Measurements from ENCODE around the gene ZMIZ2. TPM values are rescaled to one million over a fixed set of nuclear protein-coding genes. Genes with fewer than 3 reads are reported as not detected.
"Not testable (repeated sequence)": the region's sequence is repeated elsewhere in the genome, so short reads cannot be mapped to it uniquely, and the experiment has no call there.

Gene ZMIZ2
- polyA plus RNA-seq, 1 donor (not counting 4 experiments of a cell fraction or from before 2014, with no cell fraction given) = 3.2 TPM

GRCh38 chr7:44772867-44773266, 24.2 kb downstream of the ZMIZ2 start:
- Histone ChIP-seq H3K27me3 (ENCODE audit: control insufficient read depth, extremely low read depth, insufficient read depth, low read length) (no peaks in the 10 kb centered on the region), H4K20me1 (ENCODE audit: control insufficient read depth, extremely low read depth, insufficient read depth, low read length) (no peaks in the 10 kb centered on the region), H3K27ac (ENCODE audit: control insufficient read depth, insufficient read depth, low read length) (no peak overlapping the region), H2AFZ (ENCODE audit: control insufficient read depth, low read length) (no peak overlapping the region), H3K36me3 (ENCODE audit: control insufficient read depth in 2 of 2, extremely low read depth in 1 of 2, insufficient read depth in 2 of 2, low read length in 2 of 2) (no peaks in the 10 kb centered on the region), H3K79me2 (ENCODE audit: control insufficient read depth, insufficient read depth, low read length) (no peaks in the 10 kb centered on the region), H3K4me1 (ENCODE audit: control insufficient read depth, extremely low read depth, insufficient read depth, low read length) (peaks cover 22% of the 10 kb centered on the region), H3K4me3 (ENCODE audit: control insufficient read depth in 2 of 3, extremely low read depth in 1 of 3, insufficient read depth in 2 of 3, low read depth in 1 of 3, low read length in 3 of 3) (no peak overlapping the region), H3K9me1 (ENCODE audit: control insufficient read depth, extremely low read depth, insufficient read depth, low read length) (no peaks in the 10 kb centered on the region), H3K4me2 (ENCODE audit: control insufficient read depth, extremely low read depth, insufficient read depth, low read depth, low read length) (no peak overlapping the region), H3K9me3 (ENCODE audit: control insufficient read depth, low read depth, low read length) (no peaks in the 10 kb centered on the region), H3K9ac (ENCODE audit: control insufficient read depth, extremely low read depth, insufficient read depth, low read length) (no peak overlapping the region)
- FAIRE-seq = no peak
- dilution Hi-C loops (cut with MboI; ENCODE audit: extremely low pct_ligation_motif_present, low sequenced_read_pairs) = no loop called here
- no peak for DNase-seq (ENCODE audit: low read depth, low spot score)
- TF ChIP-seq EZH2 (IDR thresholded peaks at IDR 0.05; ENCODE audit: low read length) (no peak), CTCF (optimal IDR thresholded peaks at IDR 0.05 in 1 of 3, IDR thresholded peaks at IDR 0.05 in 1 of 3, conservative IDR thresholded peaks at IDR 0.05 in 1 of 3; ENCODE audit: extremely low read depth in 1 of 3, insufficient read depth in 2 of 3, low read length in 3 of 3) (no peak)

DNA sequence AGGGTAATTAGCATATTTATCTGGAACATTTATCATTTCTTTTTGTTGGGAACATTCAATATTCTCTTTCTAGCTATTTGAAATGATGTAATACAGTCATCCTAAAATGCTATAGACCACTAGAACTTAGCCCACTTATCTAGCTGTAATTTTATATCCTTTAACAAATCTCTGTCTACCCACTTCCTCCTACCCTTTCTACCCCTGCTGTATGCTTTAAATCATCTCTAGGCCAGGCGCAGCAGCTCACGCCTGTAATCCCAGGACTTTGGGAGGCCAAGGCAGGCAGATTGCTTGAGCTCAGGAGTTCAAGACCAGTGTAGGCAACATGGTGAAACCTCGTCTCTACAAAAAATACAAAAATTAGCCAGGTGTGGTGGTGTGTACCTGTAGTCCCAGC, 25.8 kb downstream of the ZMIZ2 start:
- H3K9me3 ChIP-seq (ENCODE audit: control insufficient read depth, low read depth, low read length); H3K36me3 ChIP-seq (ENCODE audit: control insufficient read depth in 2 of 2, extremely low read depth in 1 of 2, insufficient read depth in 2 of 2, low read length in 2 of 2); H3K9me1 ChIP-seq (ENCODE audit: control insufficient read depth, extremely low read depth, insufficient read depth, low read length); FAIRE-seq; H3K9ac ChIP-seq (ENCODE audit: control insufficient read depth, extremely low read depth, insufficient read depth, low read length); H4K20me1 ChIP-seq (ENCODE audit: control insufficient read depth, extremely low read depth, insufficient read depth, low read length); H2AFZ ChIP-seq (ENCODE audit: control insufficient read depth, low read length); dilution Hi-C loops (cut with MboI; ENCODE audit: extremely low pct_ligation_motif_present, low sequenced_read_pairs); H3K4me1 ChIP-seq (ENCODE audit: control insufficient read depth, extremely low read depth, insufficient read depth, low read length); DNase-seq (ENCODE audit: low read depth, low spot score); H3K4me2 ChIP-seq (ENCODE audit: control insufficient read depth, extremely low read depth, insufficient read depth, low read depth, low read length); H3K4me3 ChIP-seq (ENCODE audit: control insufficient read depth in 2 of 3, extremely low read depth in 1 of 3, insufficient read depth in 2 of 3, low read depth in 1 of 3, low read length in 3 of 3); H3K27ac ChIP-seq (ENCODE audit: control insufficient read depth, insufficient read depth, low read length); H3K27me3 ChIP-seq (ENCODE audit: control insufficient read depth, extremely low read depth, insufficient read depth, low read length); H3K79me2 ChIP-seq (ENCODE audit: control insufficient read depth, insufficient read depth, low read length): not testable (repeated sequence)

DNA sequence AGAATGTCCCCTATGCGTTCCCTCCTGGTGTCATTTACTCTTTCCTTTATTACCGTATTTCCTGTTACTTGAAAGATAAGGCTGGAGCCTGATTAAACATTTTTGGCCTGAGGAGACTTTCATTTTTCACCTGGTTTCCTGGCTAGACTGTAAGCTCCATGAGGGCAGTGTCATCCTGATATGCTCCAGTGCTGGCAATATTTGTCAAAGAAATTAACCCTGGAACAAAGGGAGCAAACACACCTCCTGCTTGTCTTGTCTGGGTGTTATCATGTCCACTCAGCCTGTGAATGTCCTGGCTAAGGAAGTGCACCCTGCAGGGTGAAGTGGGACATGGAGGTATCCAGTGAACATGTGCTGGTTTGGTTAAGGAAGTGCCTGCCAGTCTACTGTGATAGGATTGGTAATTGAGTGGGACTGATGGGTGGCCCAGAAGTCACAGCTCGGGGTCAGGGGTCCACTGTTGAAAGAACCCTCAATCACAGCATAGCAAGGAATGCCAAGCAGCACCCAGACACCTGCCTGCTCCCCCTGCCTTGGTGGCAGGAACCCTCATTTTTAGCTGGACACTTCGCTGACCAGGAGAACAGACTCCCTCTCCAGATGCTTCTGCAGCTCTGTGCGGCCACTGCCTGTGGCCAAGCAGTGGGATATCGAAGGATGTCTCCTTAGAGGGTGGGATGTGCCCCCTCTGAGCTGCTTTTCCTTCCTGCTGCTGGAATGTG, 26.9 kb downstream of the ZMIZ2 start:
- no peak overlapping the region for H3K4me3 ChIP-seq (ENCODE audit: control insufficient read depth in 2 of 3, extremely low read depth in 1 of 3, insufficient read depth in 2 of 3, low read depth in 1 of 3, low read length in 3 of 3)
- no peak overlapping the region for H3K4me2 ChIP-seq (ENCODE audit: control insufficient read depth, extremely low read depth, insufficient read depth, low read depth, low read length)
- no peak overlapping the region for H3K9ac ChIP-seq (ENCODE audit: control insufficient read depth, extremely low read depth, insufficient read depth, low read length)
- TF ChIP-seq CTCF (optimal IDR thresholded peaks at IDR 0.05 in 1 of 3, IDR thresholded peaks at IDR 0.05 in 1 of 3, conservative IDR thresholded peaks at IDR 0.05 in 1 of 3; ENCODE audit: extremely low read depth in 1 of 3, insufficient read depth in 2 of 3, low read length in 3 of 3) = no peak
- no peak for TF ChIP-seq EZH2 (IDR thresholded peaks at IDR 0.05; ENCODE audit: low read length)
- H3K4me1 ChIP-seq (ENCODE audit: control insufficient read depth, extremely low read depth, insufficient read depth, low read length) = no peaks in the 10 kb centered on the region
- H4K20me1 ChIP-seq (ENCODE audit: control insufficient read depth, extremely low read depth, insufficient read depth, low read length) = no peaks in the 10 kb centered on the region
- H3K27ac ChIP-seq (ENCODE audit: control insufficient read depth, insufficient read depth, low read length) = no peak overlapping the region
- dilution Hi-C loops (cut with MboI; ENCODE audit: extremely low pct_ligation_motif_present, low sequenced_read_pairs) = no loop called here
- no peak for DNase-seq (ENCODE audit: low read depth, low spot score)
- H3K9me1 ChIP-seq (ENCODE audit: control insufficient read depth, extremely low read depth, insufficient read depth, low read length) = no peaks in the 10 kb centered on the region
- H3K27me3 ChIP-seq (ENCODE audit: control insufficient read depth, extremely low read depth, insufficient read depth, low read length) = no peaks in the 10 kb centered on the region
- FAIRE-seq = no peak
- no peaks in the 10 kb centered on the region for H3K79me2 ChIP-seq (ENCODE audit: control insufficient read depth, insufficient read depth, low read length)
- H3K36me3 ChIP-seq (ENCODE audit: control insufficient read depth in 2 of 2, extremely low read depth in 1 of 2, insufficient read depth in 2 of 2, low read length in 2 of 2) = no peaks in the 10 kb centered on the region
- H2AFZ ChIP-seq (ENCODE audit: control insufficient read depth, low read length) = no peak overlapping the region
- H3K9me3 ChIP-seq (ENCODE audit: control insufficient read depth, low read depth, low read length) = no peaks in the 10 kb centered on the region

All from keratinocyte (primary cell).